ENCODE measurements around the gene SPDL1.

DNA sequence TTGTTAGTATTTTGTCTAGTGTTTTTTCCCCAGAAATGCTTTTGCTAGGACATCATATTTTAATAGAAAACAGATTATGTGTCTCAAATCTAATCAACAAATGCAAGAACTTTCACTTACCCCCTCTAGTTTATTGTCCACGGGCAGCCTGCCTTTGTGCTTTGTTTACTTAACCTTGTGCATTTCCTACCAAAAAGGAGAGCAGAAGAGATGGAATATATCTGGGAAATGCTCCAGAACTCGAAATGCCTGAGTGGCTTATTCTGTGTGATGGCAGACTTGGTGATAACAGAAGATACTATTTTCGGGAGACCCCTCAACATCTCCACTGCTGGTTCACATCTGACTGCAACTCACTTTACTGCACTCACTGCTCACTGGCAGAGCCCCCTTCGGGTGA lies 33.3 kb upstream of the SPDL1 start:
- TF ChIP-seq, protein P1, sequence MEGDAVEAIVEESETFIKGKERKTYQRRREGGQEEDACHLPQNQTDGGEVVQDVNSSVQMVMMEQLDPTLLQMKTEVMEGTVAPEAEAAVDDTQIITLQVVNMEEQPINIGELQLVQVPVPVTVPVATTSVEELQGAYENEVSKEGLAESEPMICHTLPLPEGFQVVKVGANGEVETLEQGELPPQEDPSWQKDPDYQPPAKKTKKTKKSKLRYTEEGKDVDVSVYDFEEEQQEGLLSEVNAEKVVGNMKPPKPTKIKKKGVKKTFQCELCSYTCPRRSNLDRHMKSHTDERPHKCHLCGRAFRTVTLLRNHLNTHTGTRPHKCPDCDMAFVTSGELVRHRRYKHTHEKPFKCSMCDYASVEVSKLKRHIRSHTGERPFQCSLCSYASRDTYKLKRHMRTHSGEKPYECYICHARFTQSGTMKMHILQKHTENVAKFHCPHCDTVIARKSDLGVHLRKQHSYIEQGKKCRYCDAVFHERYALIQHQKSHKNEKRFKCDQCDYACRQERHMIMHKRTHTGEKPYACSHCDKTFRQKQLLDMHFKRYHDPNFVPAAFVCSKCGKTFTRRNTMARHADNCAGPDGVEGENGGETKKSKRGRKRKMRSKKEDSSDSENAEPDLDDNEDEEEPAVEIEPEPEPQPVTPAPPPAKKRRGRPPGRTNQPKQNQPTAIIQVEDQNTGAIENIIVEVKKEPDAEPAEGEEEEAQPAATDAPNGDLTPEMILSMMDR (IDR thresholded peaks at IDR 0.05), result no peak
- TF ChIP-seq POLR2A (IDR thresholded peaks at IDR 0.05), result no peak
